Stimulated activated CD4-positive, alpha-beta T cell treated with anti-CD3 and anti-CD28 coated beads, Interleukin-1b, Interleukin-23, amount 100 ng/mL, for 48 hours (primary cell): ENCODE results near the gene TAS2R13.

Source experiments
- DNase-seq: peaks from one replicate; pipeline ENCODE4 v3.0.0-alpha.2; 2020

TAS2R13 gene, protein sequence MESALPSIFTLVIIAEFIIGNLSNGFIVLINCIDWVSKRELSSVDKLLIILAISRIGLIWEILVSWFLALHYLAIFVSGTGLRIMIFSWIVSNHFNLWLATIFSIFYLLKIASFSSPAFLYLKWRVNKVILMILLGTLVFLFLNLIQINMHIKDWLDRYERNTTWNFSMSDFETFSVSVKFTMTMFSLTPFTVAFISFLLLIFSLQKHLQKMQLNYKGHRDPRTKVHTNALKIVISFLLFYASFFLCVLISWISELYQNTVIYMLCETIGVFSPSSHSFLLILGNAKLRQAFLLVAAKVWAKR

DNA sequence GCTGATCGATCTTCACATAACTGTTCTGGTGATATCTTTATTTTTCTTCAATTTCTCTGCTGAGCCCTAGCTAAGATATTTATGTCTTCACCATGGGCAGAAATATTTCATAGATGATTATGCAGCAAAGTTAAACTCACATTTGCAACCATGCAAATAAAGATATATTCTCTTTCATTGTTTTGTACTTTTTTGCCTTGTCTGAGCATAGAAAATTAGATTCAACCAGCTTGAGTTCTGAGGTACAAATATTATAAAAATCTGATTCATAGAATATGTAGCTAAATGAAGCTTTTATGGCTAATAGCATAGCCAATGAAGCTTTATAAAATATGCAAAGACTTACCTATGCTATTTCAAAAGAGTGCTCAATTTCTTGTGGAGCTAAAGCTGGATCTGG lies at the start of gene TAS2R13:
TAS2R13 (minus strand) TSS at position 101 of the 400 bp plus-strand sequence. CDS start 264 bp downstream, outside the sequence.
- DNase-seq = no peak

DNA sequence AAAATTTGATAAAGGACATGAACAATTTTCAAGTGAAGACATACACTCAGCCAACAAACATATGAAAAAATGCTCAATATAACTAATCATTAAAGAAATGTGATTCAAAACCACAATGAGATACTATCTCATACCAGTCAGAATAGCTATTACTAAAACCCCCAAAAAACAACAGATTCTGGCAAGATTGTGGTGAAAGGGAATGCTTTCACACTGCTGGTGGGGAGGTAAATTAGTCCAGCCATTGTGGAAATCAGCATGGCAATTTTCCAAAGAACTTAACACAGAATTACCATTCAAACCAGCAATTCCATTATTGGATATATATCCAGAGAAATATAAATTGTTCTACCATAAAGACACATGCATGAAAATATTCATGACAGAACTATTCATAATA lies 48.4 kb upstream of the TAS2R13 start:
- DNase-seq = no peak

DNA sequence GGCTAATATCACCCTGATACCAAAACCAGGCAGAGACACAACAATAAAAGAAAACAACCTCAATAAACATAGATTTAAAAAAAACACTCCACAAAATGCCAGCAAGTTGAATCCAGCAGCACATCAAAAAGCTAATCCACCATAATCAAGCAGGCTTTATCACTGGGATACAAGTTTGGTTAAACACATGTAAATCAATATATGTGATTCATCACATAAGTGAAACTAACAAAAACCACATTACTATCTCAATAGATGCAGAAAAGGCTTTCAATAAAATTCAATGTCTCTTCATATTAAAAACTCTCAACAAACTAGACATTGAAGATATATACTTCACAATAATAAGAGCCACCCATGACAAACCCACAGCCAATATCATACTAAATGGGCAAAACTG lies 46.7 kb upstream of the TAS2R13 start:
- DNase-seq = no peak

DNA sequence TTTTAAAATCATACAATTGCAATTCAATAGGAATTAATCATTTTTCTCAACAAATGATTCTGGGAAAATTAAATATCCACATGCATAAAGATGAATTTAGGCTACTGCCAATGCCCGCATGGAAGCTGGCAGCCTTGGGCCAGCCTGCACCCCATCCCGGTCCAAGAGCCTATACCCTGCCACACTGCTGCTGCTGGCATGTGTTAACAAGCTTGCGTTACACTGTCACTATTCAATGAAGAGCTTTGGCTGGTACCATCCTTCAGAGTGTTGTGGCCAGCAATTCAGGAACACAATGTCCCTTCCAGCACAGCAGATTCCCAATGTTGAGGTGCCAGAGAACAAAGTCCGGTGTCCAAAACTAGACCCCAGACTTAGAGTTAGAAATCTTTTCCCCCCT lies 43.3 kb upstream of the TAS2R13 start:
- no peak for DNase-seq

DNA sequence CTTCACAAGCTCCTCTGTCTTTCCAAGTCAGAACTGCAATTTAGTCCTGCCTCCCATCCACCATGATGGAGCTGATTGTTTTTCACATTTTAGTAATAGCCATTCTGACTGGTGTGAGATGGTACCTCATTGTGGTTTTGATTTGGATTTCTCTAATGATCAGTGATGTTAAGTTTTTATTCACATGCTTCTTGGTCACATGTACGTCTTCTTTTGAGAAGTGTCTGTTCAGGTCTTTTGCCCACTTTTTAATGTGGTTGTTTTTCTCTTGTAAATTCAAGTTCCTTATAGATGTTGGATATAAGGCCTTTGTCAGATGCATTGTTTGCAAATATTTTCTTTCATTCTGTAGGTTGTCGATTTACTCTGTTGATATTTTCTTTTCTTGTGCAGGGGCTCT lies 33.8 kb upstream of the TAS2R13 start:
- DNase-seq = no peak

DNA sequence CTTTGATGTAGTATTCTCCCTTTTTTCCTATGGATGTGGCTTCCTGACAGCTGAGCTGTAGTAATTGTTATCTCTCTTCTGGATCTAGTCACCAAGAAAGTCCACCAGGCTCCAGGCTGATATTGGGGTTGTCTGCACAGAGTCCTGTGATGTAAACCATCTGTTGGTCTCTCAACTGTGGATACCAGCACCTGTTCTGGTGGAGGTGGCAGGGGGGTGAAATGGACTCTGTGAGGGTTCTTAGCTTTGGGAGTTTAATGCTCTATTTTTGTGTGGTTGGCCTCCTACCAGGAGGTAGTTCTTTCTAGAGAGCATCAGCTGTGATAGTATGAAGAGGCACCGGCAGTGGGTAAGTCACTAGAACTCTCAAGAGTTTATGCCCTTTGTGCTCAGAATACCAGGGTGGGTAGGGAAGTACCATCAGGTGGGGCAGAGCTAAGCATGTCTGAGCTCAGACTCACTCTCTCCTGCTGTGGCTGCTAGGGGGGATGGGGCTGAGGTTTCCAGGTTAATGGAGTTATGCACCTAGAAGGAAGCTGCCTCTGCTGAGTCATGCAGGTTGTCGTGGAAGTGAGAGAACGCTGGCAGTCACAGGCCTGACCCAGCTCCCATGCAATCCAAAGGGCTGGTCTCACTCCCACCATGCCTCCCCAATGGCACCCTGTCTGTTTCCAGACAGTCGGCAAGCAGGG lies 32.7 kb upstream of the TAS2R13 start:
- DNase-seq = no peak

DNA sequence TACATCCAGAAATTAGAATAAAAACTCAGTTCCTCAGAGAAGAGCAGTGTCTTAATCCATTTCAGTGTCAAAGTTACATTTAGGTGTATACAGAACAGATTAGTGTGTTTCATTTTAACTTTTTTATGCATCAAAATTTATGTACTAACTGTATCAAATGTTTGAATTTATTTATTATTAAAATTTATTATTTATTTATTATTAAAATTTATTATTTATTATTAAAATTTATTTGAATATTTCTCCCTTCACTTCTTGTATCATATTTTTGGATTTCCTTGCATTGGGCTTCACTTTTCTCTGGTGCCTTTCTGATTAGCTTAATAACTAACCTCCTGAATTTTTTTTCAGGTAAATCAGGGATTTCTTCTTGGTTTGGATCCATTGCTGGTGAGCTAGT lies 32.0 kb upstream of the TAS2R13 start:
- DNase-seq = no peak

DNA sequence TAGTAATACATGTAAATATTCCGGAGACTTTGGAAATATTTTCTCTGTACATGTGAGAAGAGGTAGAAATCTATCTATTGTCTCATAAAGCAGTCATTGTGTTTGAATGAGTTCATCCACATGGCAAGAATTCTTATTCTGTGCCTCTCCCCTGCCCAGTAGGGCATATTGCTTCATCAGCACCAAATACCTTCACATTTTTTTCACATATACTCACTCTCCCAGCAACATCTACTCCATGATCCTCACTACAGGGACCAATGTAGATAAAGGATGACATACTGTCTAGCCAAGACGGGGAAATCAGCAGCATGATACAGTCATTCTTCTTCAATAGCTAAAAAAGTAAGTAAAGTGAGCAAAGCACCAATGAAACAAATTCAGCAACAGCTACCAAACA lies 31.0 kb upstream of the TAS2R13 start:
- no peak for DNase-seq

DNA sequence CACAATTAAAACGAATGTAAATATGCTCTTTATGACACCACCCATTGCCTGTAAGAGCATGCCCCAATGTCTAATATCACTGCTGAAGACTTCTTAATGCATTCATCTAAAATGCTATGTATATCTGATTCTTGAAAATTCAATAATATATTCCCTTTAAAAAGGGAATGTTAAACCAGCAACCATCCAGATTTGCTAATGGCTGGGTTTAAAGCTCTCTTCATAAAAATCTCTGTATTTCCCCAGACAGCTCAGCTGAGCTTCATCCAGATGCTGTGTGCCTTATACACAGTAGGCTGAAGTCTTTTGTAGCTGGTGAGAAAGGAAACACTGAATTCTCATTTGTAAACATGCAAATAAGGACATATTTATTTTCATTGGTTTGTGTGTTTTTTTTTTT lies 29.8 kb upstream of the TAS2R13 start, which contains the start of gene TAS2R14:
TAS2R14 (minus strand) TSS at position 101 of the 400 bp plus-strand sequence; CDS start at position 45, 56 bp downstream.
- DNase-seq = no peak

DNA sequence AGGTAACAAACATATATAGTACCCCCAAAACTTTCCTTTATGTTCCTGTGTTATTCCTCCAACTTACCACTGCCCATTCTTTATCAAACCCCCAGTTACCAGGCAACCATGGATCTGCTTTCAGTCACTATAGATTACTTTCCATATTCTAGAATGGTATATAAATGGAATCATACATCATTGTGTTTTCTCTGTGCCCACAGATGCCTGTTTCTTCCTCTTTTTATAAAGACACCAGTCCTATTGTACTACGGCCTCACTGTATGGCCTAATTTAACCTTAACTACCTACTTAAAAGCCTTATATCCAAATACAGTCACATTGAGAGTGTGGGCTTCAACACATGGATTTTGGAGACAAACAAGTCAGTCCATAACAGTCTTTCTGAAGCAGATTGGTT lies 27.1 kb upstream of the TAS2R13 start:
- DNase-seq = no peak

DNA sequence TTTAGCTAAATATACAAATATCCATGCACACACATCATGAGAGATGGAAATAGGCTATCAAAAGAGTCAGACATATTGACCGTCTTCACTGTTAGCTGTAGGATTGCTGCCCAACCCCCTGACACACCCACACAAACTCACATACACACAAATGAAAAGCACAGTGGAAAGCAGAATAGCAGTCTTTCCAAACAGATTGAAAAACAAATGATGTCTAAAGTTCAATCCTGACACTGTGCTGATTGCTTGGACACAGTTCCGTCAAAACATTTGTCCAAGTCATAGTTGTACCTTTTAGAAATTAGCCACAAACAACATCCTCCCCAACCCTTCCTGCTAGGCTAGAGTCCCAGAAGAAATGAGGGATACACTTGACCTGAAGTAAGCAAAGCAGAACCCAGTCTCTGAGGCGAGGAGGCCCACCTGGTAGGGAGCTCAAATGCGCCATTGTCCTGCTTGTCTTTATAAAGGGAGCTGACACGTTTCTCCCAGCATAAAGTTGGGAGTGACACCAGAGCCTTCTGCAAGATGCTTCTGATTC lies 19.5 kb upstream of the TAS2R13 start, which contains the start of gene PRH2:
PRH2 (plus strand) TSS at position 491 of the 541 bp plus-strand sequence; CDS start at position 529, 38 bp downstream.
- no peak for DNase-seq

DNA sequence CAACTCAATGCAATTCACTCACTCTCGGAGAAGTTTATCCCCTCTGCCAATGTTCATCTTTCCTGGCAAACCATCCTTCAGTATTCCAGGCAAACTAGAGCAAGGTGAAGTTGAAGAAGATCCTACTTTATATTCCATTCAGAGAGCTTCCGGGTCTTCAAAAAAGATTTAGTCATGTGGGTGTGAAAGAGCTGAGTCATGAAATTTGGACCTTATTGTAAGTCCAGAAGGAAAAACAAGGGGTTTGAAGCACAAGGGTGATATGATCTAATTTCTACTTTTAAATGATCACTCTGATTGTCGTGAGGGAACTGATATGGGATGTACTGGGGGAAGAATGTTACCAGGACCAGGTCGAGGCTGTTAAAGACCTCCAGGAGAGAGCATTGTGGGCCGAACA lies 16.9 kb upstream of the TAS2R13 start:
- DNase-seq = no peak

DNA sequence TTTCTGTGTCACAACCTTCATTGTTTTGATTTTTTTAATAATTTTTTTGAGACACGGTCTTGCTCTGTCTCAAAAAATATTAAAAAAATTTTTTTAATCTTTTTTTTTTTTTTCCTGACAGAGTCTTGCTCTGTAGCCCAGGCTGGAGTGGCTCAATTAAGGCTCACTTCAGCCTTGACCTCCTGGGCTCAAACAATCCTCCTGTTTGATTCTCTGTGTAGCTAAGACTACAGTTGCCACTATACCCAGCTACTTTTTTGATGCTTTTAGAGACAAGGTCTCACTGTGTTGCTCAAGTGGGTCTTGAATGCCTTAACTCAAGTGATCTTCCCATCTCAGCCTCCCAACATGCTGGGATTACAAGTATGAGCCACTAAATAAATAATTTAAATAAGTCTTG lies 10.4 kb upstream of the TAS2R13 start:
- DNase-seq = no peak

DNA sequence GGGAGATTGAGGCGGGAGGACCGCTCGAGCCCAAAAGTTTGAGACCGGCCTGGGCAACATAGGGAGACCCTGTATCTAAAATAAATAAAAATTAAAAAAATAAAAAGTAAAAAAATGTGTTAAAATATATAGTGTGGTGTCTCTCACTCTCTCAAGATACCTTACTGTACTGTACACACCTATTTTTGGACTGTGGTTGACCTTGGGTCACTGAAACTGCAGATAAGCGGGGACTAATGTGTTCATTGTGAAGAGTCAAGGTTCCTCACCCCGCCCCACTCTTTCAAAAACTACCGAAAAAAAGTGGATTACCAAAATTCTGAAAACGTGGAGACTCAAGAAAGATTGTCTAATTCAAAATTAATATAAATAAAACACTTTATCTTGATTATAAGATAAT lies 1.0 kb upstream of the TAS2R13 start:
- DNase-seq = no peak

DNA sequence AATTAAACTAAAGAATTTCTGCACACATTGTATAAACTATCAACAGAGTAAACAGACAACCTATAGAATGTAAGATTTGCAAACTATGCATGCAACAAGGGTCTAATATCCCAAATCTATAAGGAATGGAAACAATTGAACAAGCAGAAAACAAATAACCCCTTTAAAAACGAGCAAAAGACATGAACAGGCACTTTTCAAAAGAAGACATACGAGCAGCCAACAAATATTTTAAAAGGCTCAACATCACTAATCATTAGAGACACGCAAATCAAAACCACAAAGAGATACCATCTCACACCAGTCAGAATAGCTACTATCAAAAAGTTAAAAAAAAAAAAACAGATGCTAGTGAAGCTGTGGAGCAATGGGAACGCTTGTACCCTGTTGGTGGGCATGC lies 4.7 kb downstream of the TAS2R13 start:
- no peak for DNase-seq

DNA sequence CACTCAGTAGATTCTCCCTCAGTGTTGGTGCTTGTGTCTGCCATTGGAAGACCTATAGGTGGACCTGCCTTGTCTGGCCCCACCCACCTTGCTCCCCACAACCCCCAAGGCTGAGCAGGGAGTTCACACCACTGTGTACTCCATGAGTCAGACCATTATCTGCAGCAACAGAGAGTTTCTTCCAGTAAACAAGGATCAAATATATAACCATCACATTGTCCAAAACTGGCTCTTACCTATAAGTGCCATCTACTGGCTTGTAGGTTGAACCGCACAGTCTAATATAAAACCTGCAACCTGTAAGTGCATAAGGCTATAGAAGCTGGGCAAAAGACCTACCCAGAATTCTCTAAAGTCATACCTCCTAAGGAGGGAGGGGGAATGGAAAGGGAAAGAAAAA lies 7.9 kb downstream of the TAS2R13 start:
- no peak for DNase-seq

DNA sequence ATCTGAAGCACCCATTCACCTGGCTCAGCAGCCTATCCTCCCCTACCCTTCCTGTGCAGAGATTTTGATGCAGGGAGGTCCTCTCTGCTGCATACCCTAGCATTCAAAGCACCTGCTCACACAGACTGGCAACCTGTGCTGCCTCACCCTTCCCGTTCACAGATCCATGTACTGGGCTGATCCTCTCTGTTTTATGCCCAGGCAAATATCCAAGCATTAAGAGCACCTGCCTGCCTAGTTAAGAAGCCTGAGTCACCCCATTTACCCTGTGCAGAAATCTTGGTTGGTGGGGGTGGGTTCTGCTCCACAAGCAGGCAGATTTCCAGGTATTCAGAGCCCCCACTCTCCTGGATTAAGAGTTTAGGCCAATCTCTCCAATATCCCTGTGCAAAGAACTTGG lies 8.4 kb downstream of the TAS2R13 start:
- no peak for DNase-seq

DNA sequence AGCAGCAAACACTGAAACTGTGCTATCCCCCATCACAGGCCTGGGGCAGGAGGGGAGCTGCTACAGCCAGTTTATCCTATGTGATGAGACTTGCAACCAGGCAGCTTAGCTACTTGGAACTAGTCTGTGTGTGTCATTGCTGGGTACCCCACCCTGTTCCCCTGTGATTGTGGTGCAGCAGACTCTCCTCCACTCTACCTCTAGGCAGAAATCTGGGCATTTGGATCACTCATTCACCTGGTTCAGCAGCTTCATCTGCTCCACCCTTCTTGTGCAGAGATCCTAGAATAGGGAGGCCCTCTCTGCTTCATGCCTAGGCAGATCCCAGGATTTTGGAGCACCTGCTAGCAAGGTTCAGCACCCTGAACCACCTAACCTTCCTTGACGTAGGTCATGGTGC lies 8.8 kb downstream of the TAS2R13 start:
- no peak for DNase-seq

DNA sequence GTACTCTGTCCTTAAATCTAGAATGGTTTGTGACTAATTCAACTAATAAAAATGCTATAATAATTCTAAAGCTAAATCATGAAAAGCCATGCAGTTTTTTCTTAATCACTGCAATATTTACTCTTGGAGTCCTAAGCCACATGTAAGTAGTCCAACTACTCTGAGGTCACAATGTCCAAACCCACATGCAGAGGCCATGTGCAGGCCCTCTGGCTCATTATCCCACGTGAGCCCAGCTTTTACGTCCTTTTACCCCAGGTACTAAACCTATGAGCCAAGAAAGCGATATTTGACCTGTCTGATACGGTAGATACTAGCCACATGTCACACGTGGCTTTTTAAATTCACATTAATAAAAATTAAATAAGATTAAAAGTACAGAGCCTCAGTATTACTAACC lies 12.5 kb downstream of the TAS2R13 start:
- DNase-seq = no peak

DNA sequence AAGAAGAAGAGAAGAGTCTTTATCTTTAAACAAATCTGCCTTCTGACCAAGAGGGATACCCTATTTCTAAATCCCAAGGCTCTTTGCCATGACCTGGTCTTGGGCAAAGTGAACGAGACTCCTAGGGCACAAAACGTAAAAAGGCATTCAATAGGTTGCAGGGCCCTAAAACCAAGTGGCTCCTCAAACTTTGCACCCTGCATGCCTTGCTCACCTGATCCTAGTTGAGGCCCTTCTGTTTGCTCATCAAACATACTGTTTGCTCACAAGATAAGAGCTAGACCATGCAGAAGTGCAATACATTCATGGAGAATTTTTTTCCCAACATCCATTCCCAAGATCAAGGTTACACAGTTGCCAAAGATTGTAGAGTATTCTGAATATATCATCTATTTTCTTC lies 17.4 kb downstream of the TAS2R13 start:
- DNase-seq = no peak

DNA sequence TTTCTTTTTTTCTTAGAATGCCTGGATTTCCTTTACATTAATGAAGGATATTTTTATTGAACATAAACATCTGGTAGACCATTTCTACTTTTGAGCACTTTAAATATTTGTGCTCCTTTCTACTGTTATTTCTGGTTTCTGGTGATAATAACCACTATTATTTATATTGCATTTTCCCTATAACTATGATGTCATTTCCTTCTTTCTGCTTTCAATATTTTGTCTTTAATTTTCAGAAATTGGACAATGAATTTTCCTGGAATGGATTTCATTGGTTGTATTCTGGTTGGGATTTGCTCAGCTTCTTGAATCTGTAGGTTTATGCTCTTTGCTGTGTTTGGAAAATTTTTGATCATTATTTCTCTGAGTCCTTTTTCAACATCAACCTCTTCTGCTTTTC lies 20.1 kb downstream of the TAS2R13 start:
- DNase-seq = no peak

DNA sequence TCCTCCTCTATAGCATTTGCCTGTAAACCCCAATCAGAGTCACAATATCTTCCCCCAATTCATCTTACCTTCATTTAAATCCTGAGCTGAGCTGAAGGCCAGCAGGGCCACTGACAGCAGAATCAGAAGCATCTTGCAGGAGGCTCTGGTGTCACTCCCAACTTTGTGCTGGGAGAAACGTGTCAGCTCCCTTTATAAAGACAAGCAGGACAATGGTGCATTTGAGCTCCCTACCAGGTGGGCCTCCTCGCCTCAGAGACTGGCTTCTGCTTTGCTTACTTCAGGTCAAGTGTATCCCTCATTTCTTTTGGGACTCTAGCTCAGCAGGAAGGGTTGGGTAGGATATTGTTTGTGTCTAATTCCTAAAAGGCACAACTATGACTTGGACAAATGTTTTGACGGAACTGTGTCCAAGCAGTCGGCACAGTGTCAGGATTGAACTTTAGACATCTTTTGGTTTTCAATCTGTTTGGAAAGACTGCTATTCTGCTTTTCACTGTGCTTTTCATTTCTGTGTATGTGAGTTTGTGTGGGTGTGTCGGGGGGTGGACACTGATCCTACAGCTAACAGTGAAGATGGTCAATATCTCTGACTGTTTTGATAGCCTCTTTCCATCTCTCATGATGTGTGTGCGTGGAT lies 25.2 kb downstream of the TAS2R13 start, which contains the start of gene PRH1:
PRH1 (minus strand) TSS at position 170 of the 640 bp plus-strand sequence; CDS start at position 132, 38 bp downstream.
- DNase-seq = no peak

DNA sequence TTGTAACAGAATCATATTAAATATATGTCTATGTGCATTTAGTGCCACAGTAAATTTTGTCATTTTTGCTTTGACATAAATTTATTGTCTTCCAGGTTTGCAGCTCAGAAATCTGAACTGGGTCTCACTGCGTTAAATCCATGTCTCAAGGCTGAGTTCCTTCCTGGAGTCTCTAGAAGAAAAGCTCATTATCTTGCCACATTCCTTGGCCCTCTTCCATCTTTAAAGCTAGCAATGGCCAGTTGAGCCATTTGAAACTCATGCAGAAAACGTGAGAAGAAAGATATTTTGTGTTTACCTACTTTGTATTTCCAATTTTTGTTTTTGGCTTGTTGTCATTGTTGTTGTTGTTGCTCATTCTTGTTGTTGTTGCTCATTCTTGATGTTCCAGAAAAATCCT lies 36.0 kb downstream of the TAS2R13 start:
- DNase-seq = no peak

DNA sequence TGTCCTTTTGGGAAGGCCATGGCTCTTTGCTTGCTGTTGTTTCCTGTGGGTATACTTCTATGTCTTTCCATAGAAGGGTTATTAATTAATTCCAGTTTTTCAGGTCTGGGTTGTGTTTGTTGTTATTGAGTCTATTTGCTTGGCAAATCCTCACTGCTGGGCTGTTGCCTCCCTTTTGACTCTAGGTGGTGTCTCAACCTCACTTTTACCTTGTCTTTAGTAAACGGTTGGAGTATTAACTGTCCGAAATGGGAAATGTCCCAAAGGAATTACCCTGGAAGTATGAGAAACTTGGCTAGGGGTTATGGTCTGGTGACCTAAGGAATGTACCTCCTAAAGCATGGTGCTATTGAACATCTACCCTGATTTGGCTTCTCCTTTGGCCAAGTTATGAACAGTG lies 42.0 kb downstream of the TAS2R13 start:
- no peak for DNase-seq
